Activated CD8-positive, alpha-beta memory T cell treated with anti-CD3 and anti-CD28 coated beads for 4 hours (primary cell): Measurements from ENCODE around the gene RASSF8.

ENCODE experiments used
- DNase-seq, 2 donors: peaks; one replicate each; pipeline ENCODE4 v3.0.0-alpha.2; 2020; ENCODE audit warnings: low read depth in 2 of 2

The RASSF8 gene

GRCh38 chr12:26124446-26125399 lies 166.2 kb downstream of the RASSF8 start, which contains the start of gene BHLHE41:
Gene BHLHE41, minus strand, starts transcription at chr12:26125037. Its CDS starts 258 bp downstream, at chr12:26124779.
- no peak for DNase-seq

- no peak for DNase-seq
Measured at GRCh38 chr12:26125400-26126339, 167.2 kb downstream of the RASSF8 start.

- DNase-seq: no peak
Measured at GRCh38 chr12:26126340-26127284, 168.1 kb downstream of the RASSF8 start.

GRCh38 chr12:26127404-26127803 lies 168.9 kb downstream of the RASSF8 start:
- DNase-seq: no peak

- DNase-seq: no peak
Measured at GRCh38 chr12:26128168-26128567, 169.7 kb downstream of the RASSF8 start.
